NB4 (cell line): ENCODE data around the gene CCDC88C.

ENCODE experiments used
- POLR2A ChIP-seq: IDR thresholded peaks from 2 replicates; pipeline ENCODE4 v1.6.1; 2011; ENCODE audit warnings: mild to moderate bottlenecking; ENCODE audit not compliant: insufficient read length; ENCODE audit errors: extremely low read depth
- TF ChIP-seq, protein P1 (sequence below): IDR thresholded peaks from one replicate; pipeline ENCODE4 v1.5.1; 2012; ENCODE audit warnings: low read depth, low read length
- TF ChIP-seq, protein P2 (sequence below): IDR thresholded peaks from 2 replicates; pipeline ENCODE4 v1.6.1; 2011; ENCODE audit warnings: low read depth, low read length

DNA sequence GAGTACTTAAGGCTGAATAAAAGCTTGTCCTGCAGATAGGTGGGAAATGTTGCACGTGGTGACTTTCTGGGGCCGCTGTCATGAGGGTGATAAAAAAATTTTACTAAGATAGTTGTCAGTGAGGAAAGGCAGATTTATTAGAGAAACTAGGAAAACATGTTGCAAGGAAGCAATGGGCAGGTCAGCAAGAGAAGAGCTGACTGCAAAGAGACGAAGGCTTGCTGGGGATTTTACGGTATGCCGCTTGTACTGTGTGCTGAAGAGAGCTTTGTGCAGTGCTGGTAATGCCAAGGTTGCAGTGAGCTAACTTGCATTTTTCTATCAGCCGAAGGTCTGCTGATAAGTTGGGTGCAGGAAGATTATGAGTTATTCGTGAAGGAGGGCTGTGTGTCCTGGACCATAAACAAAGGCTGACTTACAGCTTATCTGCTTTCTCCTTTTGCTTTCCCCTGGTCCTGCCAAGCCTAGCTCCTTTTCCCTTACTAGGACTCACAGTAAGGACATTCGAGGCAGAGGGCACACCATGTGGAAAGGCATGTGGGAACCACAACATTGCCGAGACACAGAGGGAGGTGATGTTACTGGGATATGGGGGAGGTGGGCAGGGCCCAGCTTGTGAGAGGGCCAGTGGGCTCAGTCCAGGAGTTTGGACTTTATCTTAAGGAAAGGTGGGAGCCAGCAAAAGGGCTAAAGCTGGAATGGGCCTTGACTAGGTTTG is 7.4 kb upstream of the CCDC88C start:
- TF ChIP-seq, protein P1, sequence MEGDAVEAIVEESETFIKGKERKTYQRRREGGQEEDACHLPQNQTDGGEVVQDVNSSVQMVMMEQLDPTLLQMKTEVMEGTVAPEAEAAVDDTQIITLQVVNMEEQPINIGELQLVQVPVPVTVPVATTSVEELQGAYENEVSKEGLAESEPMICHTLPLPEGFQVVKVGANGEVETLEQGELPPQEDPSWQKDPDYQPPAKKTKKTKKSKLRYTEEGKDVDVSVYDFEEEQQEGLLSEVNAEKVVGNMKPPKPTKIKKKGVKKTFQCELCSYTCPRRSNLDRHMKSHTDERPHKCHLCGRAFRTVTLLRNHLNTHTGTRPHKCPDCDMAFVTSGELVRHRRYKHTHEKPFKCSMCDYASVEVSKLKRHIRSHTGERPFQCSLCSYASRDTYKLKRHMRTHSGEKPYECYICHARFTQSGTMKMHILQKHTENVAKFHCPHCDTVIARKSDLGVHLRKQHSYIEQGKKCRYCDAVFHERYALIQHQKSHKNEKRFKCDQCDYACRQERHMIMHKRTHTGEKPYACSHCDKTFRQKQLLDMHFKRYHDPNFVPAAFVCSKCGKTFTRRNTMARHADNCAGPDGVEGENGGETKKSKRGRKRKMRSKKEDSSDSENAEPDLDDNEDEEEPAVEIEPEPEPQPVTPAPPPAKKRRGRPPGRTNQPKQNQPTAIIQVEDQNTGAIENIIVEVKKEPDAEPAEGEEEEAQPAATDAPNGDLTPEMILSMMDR: no peak
- no peak for TF ChIP-seq POLR2A
- TF ChIP-seq, protein P2, sequence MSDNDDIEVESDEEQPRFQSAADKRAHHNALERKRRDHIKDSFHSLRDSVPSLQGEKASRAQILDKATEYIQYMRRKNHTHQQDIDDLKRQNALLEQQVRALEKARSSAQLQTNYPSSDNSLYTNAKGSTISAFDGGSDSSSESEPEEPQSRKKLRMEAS: no peak
